Stimulated activated CD8-positive, alpha-beta memory T cell treated with anti-CD3 and anti-CD28 coated beads, Interleukin-12 subunit alpha, Interleukin-12 subunit beta, amount 100 ng/mL, for 24 hours (primary cell): ENCODE data around the gene MRPL42.

Experiments
- DNase-seq: peaks from one replicate; pipeline ENCODE4 v3.0.0-alpha.2; 2020; ENCODE audit errors: extremely low read depth

Gene MRPL42

GRCh38 chr12:93500201-93500600 lies 32.9 kb downstream of the MRPL42 start:
- DNase-seq: no peak

GRCh38 chr12:93500667-93501066 lies 33.4 kb downstream of the MRPL42 start:
- no peak for DNase-seq

GRCh38 chr12:93502802-93503623 lies 35.7 kb downstream of the MRPL42 start:
- no peak for DNase-seq

- DNase-seq: no peak
These were observed 39.9 kb downstream of the MRPL42 start for GRCh38 chr12:93507165-93507564.

- DNase-seq: no peak
These were observed 42.2 kb downstream of the MRPL42 start for GRCh38 chr12:93509506-93509905.

GRCh38 chr12:93514853-93515252 lies 47.5 kb downstream of the MRPL42 start:
- no peak for DNase-seq

GRCh38 chr12:93518725-93519124 lies 51.4 kb downstream of the MRPL42 start:
- no peak for DNase-seq

GRCh38 chr12:93519859-93520258 lies 52.5 kb downstream of the MRPL42 start:
- DNase-seq: no peak

GRCh38 chr12:93520454-93520853 lies 53.1 kb downstream of the MRPL42 start:
- no peak for DNase-seq

- no peak for DNase-seq
These were observed 54.1 kb downstream of the MRPL42 start for GRCh38 chr12:93521225-93522080.

- DNase-seq: no peak
These were observed 57.2 kb downstream of the MRPL42 start for GRCh38 chr12:93524386-93525133.

- DNase-seq: no peak
These were observed 59.6 kb downstream of the MRPL42 start for GRCh38 chr12:93526786-93527428.

GRCh38 chr12:93530358-93530757 lies 63.0 kb downstream of the MRPL42 start:
- DNase-seq: no peak

- no peak for DNase-seq
These were observed 66.0 kb downstream of the MRPL42 start for GRCh38 chr12:93533310-93533709.

GRCh38 chr12:93536111-93536765 lies 68.9 kb downstream of the MRPL42 start:
- DNase-seq: no peak

- DNase-seq: no peak
These were observed 69.6 kb downstream of the MRPL42 start for GRCh38 chr12:93536766-93537488.

- no peak for DNase-seq
These were observed 70.5 kb downstream of the MRPL42 start for GRCh38 chr12:93537769-93538168.

- no peak for DNase-seq
These were observed 72.5 kb downstream of the MRPL42 start for GRCh38 chr12:93539821-93540220.

GRCh38 chr12:93540466-93540865 lies 73.2 kb downstream of the MRPL42 start:
- DNase-seq: no peak

GRCh38 chr12:93541578-93542225 lies 74.4 kb downstream of the MRPL42 start:
- no peak for DNase-seq
